ENCODE results near the gene KSR2. TPM values are rescaled to one million over a fixed set of nuclear protein-coding genes. Genes with fewer than 3 reads are reported as not detected.

Gene KSR2
- total and polyA plus RNA-seq, 2 of the 13 experiments (the other 11 are each of a cell fraction or from before 2014, with no cell fraction given) = 0.02 TPM; not detected in 1

DNA sequence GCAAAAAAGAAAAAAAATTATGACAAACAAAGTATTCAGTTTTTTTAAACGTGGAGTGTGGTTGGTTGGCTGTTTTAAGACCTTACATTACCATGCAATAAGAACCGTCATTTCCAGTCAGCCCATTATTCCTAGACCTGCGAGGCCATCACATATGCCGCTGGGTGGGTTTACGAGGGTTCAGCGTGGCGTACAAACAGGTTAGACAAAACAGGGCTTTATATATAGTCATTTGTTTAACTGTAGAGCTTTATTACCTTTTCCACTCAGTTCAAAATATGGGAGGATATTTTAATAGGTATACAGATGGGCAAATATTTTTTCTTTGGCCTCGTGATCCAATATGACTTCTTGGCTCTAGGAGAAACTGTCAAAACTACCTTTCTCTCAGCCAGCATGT, 67.2 kb downstream of the KSR2 start (continued):
- TF ChIP-seq NRL (CRISPR knock-in tag; IDR thresholded peaks at IDR 0.05; ENCODE audit: borderline replicate concordance) = no peak
- TF ChIP-seq, protein P1, sequence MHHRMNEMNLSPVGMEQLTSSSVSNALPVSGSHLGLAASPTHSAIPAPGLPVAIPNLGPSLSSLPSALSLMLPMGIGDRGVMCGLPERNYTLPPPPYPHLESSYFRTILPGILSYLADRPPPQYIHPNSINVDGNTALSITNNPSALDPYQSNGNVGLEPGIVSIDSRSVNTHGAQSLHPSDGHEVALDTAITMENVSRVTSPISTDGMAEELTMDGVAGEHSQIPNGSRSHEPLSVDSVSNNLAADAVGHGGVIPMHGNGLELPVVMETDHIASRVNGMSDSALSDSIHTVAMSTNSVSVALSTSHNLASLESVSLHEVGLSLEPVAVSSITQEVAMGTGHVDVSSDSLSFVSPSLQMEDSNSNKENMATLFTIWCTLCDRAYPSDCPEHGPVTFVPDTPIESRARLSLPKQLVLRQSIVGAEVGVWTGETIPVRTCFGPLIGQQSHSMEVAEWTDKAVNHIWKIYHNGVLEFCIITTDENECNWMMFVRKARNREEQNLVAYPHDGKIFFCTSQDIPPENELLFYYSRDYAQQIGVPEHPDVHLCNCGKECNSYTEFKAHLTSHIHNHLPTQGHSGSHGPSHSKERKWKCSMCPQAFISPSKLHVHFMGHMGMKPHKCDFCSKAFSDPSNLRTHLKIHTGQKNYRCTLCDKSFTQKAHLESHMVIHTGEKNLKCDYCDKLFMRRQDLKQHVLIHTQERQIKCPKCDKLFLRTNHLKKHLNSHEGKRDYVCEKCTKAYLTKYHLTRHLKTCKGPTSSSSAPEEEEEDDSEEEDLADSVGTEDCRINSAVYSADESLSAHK (CRISPR knock-in tag; IDR thresholded peaks at IDR 0.05; ENCODE audit: borderline replicate concordance) = no peak
- no peak for TF ChIP-seq PLRG1 (conservative IDR thresholded peaks at IDR 0.05)
- TF ChIP-seq, protein P2, sequence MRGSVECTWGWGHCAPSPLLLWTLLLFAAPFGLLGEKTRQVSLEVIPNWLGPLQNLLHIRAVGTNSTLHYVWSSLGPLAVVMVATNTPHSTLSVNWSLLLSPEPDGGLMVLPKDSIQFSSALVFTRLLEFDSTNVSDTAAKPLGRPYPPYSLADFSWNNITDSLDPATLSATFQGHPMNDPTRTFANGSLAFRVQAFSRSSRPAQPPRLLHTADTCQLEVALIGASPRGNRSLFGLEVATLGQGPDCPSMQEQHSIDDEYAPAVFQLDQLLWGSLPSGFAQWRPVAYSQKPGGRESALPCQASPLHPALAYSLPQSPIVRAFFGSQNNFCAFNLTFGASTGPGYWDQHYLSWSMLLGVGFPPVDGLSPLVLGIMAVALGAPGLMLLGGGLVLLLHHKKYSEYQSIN (CRISPR knock-in tag; IDR thresholded peaks at IDR 0.05; ENCODE audit: borderline replicate concordance) = no peak
- TF ChIP-seq ZNF772 (CRISPR knock-in tag; IDR thresholded peaks at IDR 0.05) = no peak
- no peak for TF ChIP-seq PHF21A (CRISPR knock-in tag; IDR thresholded peaks at IDR 0.05)
- no peak for TF ChIP-seq ZNF180 (CRISPR knock-in tag; IDR thresholded peaks at IDR 0.05; ENCODE audit: borderline replicate concordance, low read depth)
- TF ChIP-seq, protein P3, sequence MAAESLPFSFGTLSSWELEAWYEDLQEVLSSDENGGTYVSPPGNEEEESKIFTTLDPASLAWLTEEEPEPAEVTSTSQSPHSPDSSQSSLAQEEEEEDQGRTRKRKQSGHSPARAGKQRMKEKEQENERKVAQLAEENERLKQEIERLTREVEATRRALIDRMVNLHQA (CRISPR knock-in tag; IDR thresholded peaks at IDR 0.05) = no peak
- TF ChIP-seq RBFOX2 (IDR thresholded peaks at IDR 0.05; ENCODE audit: low read depth, low read length) = no peak

DNA sequence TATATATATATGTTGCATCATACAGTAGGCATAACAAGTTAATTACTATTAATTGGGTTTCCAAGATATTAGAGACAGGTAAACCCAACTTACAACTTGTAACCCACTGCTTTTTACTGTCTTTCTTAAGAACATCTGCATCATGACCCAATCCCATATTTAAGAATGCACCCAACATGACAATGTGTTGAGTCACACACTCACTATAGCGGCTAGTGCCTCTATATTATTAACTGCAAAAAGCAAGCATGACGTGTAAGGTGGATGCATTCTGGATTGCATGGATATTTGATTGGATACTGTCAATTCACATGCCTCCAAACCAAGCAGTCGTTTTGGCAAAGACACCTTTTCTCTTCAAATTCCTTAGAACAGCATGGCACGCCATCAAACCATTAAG, 68.2 kb downstream of the KSR2 start:
- Histone ChIP-seq H3K9me3 (ENCODE audit: low read length) (no peaks in the 10 kb centered on the region; the same call in 1 of the 2 replicates), H3K4me3 (replicated peaks in 1 of 3; ENCODE audit: insufficient read depth in 1 of 3, low read depth in 2 of 3, low read length in 3 of 3) (no peak overlapping the region), H4K20me1 (ENCODE audit: insufficient read depth, low read length) (no peaks in the 10 kb centered on the region), H3K9ac (ENCODE audit: insufficient read depth, low read depth, low read length) (no peak overlapping the region), H3K27ac (ENCODE audit: extremely low read length, insufficient read depth, low read length) (no peak overlapping the region), H3K4me1 (ENCODE audit: insufficient read depth, low read length) (no peaks in the 10 kb centered on the region), H2AFZ (ENCODE audit: low read length) (no peak overlapping the region), H3K36me3 (replicated peaks in 1 of 2; ENCODE audit: control insufficient read depth in 1 of 2, insufficient read depth in 2 of 2, low read length in 2 of 2) (no peaks in the 10 kb centered on the region), H3K4me2 (ENCODE audit: low read depth, low read length) (no peak overlapping the region), H3K27me3 (ENCODE audit: control insufficient read depth in 1 of 2, insufficient read depth in 2 of 2, low read length in 2 of 2) (peaks cover 0 to 8% of the 10 kb centered on the region in 2 experiments; a peak in 1 of 5 replicates), H3K79me2 (ENCODE audit: insufficient read depth, low read length) (no peaks in the 10 kb centered on the region)
- intact Hi-C loops (cut with micrococcal nuclease; ENCODE audit: unreplicated experiment) = no loop called here
- FAIRE-seq (no peak), DNase-seq (ENCODE audit: low spot score) (no peak), ATAC-seq (no peak)
- BruUV-seq (replicated peaks) = no TSS peak
- in situ Hi-C loops (cut with HindIII; ENCODE audit: extremely low pct_ligation_motif_present, low pct_unique_long_range_greater_than_20kb) = no loop called here
- CTCF ChIA-PET (ENCODE audit: low intra/inter-chr PET ratio, low total read pairs) = no interaction called here
- POLR2A ChIA-PET = no interaction called here
- WGBS (ENCODE audit: low lambda C conversion rate) = 3% methylated on average over 4 of the region's 4 CpGs
- TF ChIP-seq FOXC1 (CRISPR knock-in tag; IDR thresholded peaks at IDR 0.05; ENCODE audit: borderline replicate concordance) = no peak
- TF ChIP-seq ONECUT2 (CRISPR knock-in tag; IDR thresholded peaks at IDR 0.05) = no peak
- TF ChIP-seq, protein P4, sequence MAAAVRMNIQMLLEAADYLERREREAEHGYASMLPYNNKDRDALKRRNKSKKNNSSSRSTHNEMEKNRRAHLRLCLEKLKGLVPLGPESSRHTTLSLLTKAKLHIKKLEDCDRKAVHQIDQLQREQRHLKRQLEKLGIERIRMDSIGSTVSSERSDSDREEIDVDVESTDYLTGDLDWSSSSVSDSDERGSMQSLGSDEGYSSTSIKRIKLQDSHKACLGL (CRISPR knock-in tag; IDR thresholded peaks at IDR 0.05) = no peak
- no peak for TF ChIP-seq MED8 (CRISPR knock-in tag; IDR thresholded peaks at IDR 0.05; ENCODE audit: insufficient replicate concordance)
- no peak for TF ChIP-seq ZNF230 (CRISPR knock-in tag; IDR thresholded peaks at IDR 0.05)

Data from HepG2 (cell line).